ENCODE measurements around the gene PLGRKT.

The PLGRKT gene

DNA sequence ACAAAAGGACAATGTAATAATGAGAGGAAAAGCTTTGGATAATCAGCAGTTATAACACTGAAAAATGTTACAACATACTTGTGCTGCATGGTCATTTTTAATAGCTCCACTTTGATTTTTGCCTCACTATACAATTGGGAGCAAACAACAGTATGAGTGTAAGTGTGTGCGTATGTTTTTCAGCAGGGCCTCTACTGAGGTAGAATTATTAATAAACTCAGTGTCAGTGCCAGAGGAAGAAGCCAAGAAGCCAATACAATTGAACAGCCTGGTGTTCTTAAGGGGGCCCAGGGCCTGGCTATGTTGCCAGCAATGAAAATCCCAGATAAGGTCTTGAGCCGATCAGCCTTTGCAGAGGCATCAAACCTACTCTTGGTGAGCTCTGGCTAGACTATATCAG is 81.9 kb downstream of the PLGRKT start:
- Histone ChIP-seq H3K4me3 (ENCODE audit: low read length, poor library complexity, severe bottlenecking) (no peak overlapping the region), H3K4me1 (ENCODE audit: insufficient read depth, low read length, poor library complexity, severe bottlenecking) (peaks cover 22% of the 10 kb centered on the region), H3K9ac (ENCODE audit: low read depth, low read length, poor library complexity, severe bottlenecking) (no peak overlapping the region), H3K36me3 (ENCODE audit: insufficient read depth, low read length) (no peaks in the 10 kb centered on the region), H3F3A (ENCODE audit: low read depth) (no peaks in the 10 kb centered on the region), H4K20me1 (ENCODE audit: insufficient read depth, low read length, poor library complexity, severe bottlenecking) (no peaks in the 10 kb centered on the region), H3K4me2 (ENCODE audit: low read depth, low read length, poor library complexity, severe bottlenecking) (no peak overlapping the region), H3K79me2 (ENCODE audit: insufficient read depth, low read length) (no peaks in the 10 kb centered on the region), H3K9me2 (replicated peaks; ENCODE audit: low read depth, low read length) (no peaks in the 10 kb centered on the region), H3K9me3 (ENCODE audit: insufficient read depth, low read depth, low read length) (no peaks in the 10 kb centered on the region), H3K27me3 (ENCODE audit: insufficient read depth, low read length, poor library complexity, severe bottlenecking) (no peaks in the 10 kb centered on the region), H2AFZ (ENCODE audit: low read length) (no peak overlapping the region)
- TF ChIP-seq CTCF (conservative IDR thresholded peaks at IDR 0.05; ENCODE audit: low read length) (no peak), EZH2phosphoT487 (IDR thresholded peaks at IDR 0.05; ENCODE audit: borderline replicate concordance) (no peak)

GRCh38 chr9:5355226-5355625 is 82.5 kb downstream of the PLGRKT start:
- Histone ChIP-seq H2AFZ (ENCODE audit: low read length) (no peak overlapping the region), H3K4me1 (ENCODE audit: insufficient read depth, low read length, poor library complexity, severe bottlenecking) (peaks cover 22% of the 10 kb centered on the region), H3K4me2 (ENCODE audit: low read depth, low read length, poor library complexity, severe bottlenecking) (no peak overlapping the region), H3K36me3 (ENCODE audit: insufficient read depth, low read length) (no peaks in the 10 kb centered on the region), H3K79me2 (ENCODE audit: insufficient read depth, low read length) (no peaks in the 10 kb centered on the region), H3F3A (ENCODE audit: low read depth) (no peaks in the 10 kb centered on the region), H4K20me1 (ENCODE audit: insufficient read depth, low read length, poor library complexity, severe bottlenecking) (no peaks in the 10 kb centered on the region), H3K9ac (ENCODE audit: low read depth, low read length, poor library complexity, severe bottlenecking) (no peak overlapping the region), H3K9me3 (ENCODE audit: insufficient read depth, low read depth, low read length) (no peaks in the 10 kb centered on the region; the same call in 1 of the 2 replicates), H3K9me2 (replicated peaks; ENCODE audit: low read depth, low read length) (no peaks in the 10 kb centered on the region), H3K4me3 (ENCODE audit: low read length, poor library complexity, severe bottlenecking) (no peak overlapping the region), H3K27me3 (ENCODE audit: insufficient read depth, low read length, poor library complexity, severe bottlenecking) (no peaks in the 10 kb centered on the region)
- TF ChIP-seq CTCF (conservative IDR thresholded peaks at IDR 0.05; ENCODE audit: low read length) (no peak), EZH2phosphoT487 (IDR thresholded peaks at IDR 0.05; ENCODE audit: borderline replicate concordance) (no peak)

GRCh38 chr9:5354184-5354583 is 83.5 kb downstream of the PLGRKT start:
- Histone ChIP-seq H3K4me2 (ENCODE audit: low read depth, low read length, poor library complexity, severe bottlenecking) (no peak overlapping the region), H3K9me3 (ENCODE audit: insufficient read depth, low read depth, low read length) (no peaks in the 10 kb centered on the region; the same call in 1 of the 2 replicates), H3K36me3 (ENCODE audit: insufficient read depth, low read length) (no peaks in the 10 kb centered on the region), H3K9me2 (replicated peaks; ENCODE audit: low read depth, low read length) (no peaks in the 10 kb centered on the region), H3K27me3 (ENCODE audit: insufficient read depth, low read length, poor library complexity, severe bottlenecking) (no peaks in the 10 kb centered on the region), H3K9ac (ENCODE audit: low read depth, low read length, poor library complexity, severe bottlenecking) (no peak overlapping the region), H4K20me1 (ENCODE audit: insufficient read depth, low read length, poor library complexity, severe bottlenecking) (no peaks in the 10 kb centered on the region), H3K4me3 (ENCODE audit: low read length, poor library complexity, severe bottlenecking) (no peak overlapping the region), H3F3A (ENCODE audit: low read depth) (no peaks in the 10 kb centered on the region), H2AFZ (ENCODE audit: low read length) (no peak overlapping the region), H3K4me1 (ENCODE audit: insufficient read depth, low read length, poor library complexity, severe bottlenecking) (peaks cover 22% of the 10 kb centered on the region), H3K79me2 (ENCODE audit: insufficient read depth, low read length) (no peaks in the 10 kb centered on the region)
- TF ChIP-seq CTCF (conservative IDR thresholded peaks at IDR 0.05; ENCODE audit: low read length) (no peak), EZH2phosphoT487 (IDR thresholded peaks at IDR 0.05; ENCODE audit: borderline replicate concordance) (no peak)
